ENCODE results near the gene GNLY.

GNLY gene

DNA sequence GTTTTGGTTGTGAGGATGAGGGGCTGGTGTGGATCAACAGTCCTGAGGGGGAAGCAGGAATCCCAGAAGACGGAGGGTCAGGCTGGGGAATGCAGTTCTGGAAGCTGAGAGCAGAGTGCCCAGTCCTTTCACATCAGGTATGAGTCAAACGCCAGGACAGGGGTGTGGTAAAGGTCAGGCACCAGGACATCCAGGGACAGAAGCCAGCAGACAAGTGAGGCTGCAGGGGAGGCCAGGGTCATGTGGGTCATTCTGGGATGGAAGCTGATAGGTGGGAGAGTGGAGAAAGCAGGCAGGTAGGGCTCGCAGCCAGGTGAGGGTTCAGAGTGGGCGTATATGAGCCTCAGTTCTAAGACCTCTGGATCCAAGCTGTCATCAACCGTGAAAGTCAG lies 12.8 kb upstream of the GNLY start:
- H3K9me3 ChIP-seq (ENCODE audit: low read length): no peaks in the 10 kb centered on the region
- no peaks in the 10 kb centered on the region for H3K27me3 ChIP-seq (ENCODE audit: insufficient read depth, low read length)
- no peak overlapping the region for H3K27ac ChIP-seq (ENCODE audit: low read depth, low read length, poor library complexity, severe bottlenecking)
- H3K36me3 ChIP-seq (ENCODE audit: insufficient read depth, low read length): no peaks in the 10 kb centered on the region
- no peaks in the 10 kb centered on the region for H4K20me1 ChIP-seq (ENCODE audit: insufficient read depth, low read length)
- no peak overlapping the region for H3K4me2 ChIP-seq (ENCODE audit: low read length)
- no peak overlapping the region for H3K9ac ChIP-seq (ENCODE audit: low read length)
- peaks cover 3% of the 10 kb centered on the region for H3K4me1 ChIP-seq (ENCODE audit: insufficient read depth, low read length, severe bottlenecking)
- no peaks in the 10 kb centered on the region for H3K79me2 ChIP-seq (ENCODE audit: insufficient read depth, low read length)
- no peaks in the 10 kb centered on the region for H3F3A ChIP-seq (ENCODE audit: insufficient read depth, low read length)
- TF ChIP-seq, protein P1, sequence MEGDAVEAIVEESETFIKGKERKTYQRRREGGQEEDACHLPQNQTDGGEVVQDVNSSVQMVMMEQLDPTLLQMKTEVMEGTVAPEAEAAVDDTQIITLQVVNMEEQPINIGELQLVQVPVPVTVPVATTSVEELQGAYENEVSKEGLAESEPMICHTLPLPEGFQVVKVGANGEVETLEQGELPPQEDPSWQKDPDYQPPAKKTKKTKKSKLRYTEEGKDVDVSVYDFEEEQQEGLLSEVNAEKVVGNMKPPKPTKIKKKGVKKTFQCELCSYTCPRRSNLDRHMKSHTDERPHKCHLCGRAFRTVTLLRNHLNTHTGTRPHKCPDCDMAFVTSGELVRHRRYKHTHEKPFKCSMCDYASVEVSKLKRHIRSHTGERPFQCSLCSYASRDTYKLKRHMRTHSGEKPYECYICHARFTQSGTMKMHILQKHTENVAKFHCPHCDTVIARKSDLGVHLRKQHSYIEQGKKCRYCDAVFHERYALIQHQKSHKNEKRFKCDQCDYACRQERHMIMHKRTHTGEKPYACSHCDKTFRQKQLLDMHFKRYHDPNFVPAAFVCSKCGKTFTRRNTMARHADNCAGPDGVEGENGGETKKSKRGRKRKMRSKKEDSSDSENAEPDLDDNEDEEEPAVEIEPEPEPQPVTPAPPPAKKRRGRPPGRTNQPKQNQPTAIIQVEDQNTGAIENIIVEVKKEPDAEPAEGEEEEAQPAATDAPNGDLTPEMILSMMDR (IDR thresholded peaks at IDR 0.05; ENCODE audit: low read length): no peak
- no peak for TF ChIP-seq EZH2 (IDR thresholded peaks at IDR 0.05; ENCODE audit: borderline replicate concordance, low read length)
- no peaks in the 10 kb centered on the region for H3K9me2 ChIP-seq (ENCODE audit: low read depth, low read length)
- H3K4me3 ChIP-seq (ENCODE audit: low read depth, low read length, poor library complexity, severe bottlenecking): no peak overlapping the region
- no peak overlapping the region for H2AFZ ChIP-seq (ENCODE audit: low read length)

DNA sequence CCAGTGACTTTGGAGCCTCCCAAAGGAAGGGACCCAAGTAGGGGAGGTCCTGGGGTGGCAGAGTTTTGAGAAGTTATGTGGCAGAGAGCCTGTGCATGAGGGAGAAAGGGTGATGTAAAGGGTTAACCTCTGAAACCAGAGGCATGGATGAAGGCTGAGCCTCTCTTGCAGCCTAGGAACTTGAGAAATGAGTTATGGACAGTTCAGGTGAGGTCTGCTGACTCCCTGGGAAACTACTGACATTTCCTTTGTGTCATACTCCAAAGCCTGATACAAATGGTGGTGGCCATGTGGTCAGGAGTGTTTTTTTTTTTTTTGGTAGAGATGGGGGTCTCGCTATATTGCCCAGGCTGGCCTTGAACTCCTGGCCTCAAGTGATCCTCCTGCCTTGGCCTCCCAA lies 12.4 kb upstream of the GNLY start:
- Histone ChIP-seq H3K36me3 (ENCODE audit: insufficient read depth, low read length) (no peaks in the 10 kb centered on the region), H3K9me2 (ENCODE audit: low read depth, low read length) (no peaks in the 10 kb centered on the region), H3K9me3 (ENCODE audit: low read length) (no peaks in the 10 kb centered on the region), H3K4me3 (ENCODE audit: low read depth, low read length, poor library complexity, severe bottlenecking) (no peak overlapping the region), H3K9ac (ENCODE audit: low read length) (no peak overlapping the region), H3K27ac (ENCODE audit: low read depth, low read length, poor library complexity, severe bottlenecking) (no peak overlapping the region), H3K79me2 (ENCODE audit: insufficient read depth, low read length) (no peaks in the 10 kb centered on the region), H3K4me2 (ENCODE audit: low read length) (no peak overlapping the region), H3F3A (ENCODE audit: insufficient read depth, low read length) (no peaks in the 10 kb centered on the region), H3K4me1 (ENCODE audit: insufficient read depth, low read length, severe bottlenecking) (peaks cover 3% of the 10 kb centered on the region), H3K27me3 (ENCODE audit: insufficient read depth, low read length) (no peaks in the 10 kb centered on the region), H4K20me1 (ENCODE audit: insufficient read depth, low read length) (no peaks in the 10 kb centered on the region), H2AFZ (ENCODE audit: low read length) (no peak overlapping the region)
- TF ChIP-seq, protein P1 (IDR thresholded peaks at IDR 0.05; ENCODE audit: low read length): no peak
- no peak for TF ChIP-seq EZH2 (IDR thresholded peaks at IDR 0.05; ENCODE audit: borderline replicate concordance, low read length)

DNA sequence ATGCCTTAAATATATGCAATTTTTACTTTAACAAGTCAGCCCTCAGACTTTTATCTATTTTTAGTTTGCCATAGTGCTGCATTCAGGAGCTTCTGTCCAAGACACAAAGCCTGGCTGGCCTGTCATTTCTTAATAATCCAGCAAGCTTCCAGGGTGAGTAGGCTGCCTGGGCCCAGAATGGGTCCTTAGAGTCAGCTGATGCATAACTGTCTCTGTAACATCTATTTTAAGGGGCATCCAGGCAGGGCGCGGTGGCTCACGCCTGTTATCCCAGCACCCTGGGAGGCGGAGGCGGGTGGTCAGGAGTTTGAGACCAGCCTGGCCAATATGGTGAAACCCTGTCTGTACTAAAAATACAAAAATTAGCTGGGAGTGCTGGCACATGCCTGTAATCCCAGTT lies 11.8 kb upstream of the GNLY start:
- TF ChIP-seq EZH2 (IDR thresholded peaks at IDR 0.05; ENCODE audit: borderline replicate concordance, low read length): no peak
- TF ChIP-seq, protein P1 (IDR thresholded peaks at IDR 0.05; ENCODE audit: low read length): no peak
- Histone ChIP-seq H3K79me2 (ENCODE audit: insufficient read depth, low read length) (no peaks in the 10 kb centered on the region), H3K27ac (ENCODE audit: low read depth, low read length, poor library complexity, severe bottlenecking) (no peak overlapping the region), H3K9me3 (ENCODE audit: low read length) (no peaks in the 10 kb centered on the region), H3K36me3 (ENCODE audit: insufficient read depth, low read length) (no peaks in the 10 kb centered on the region), H3K4me2 (ENCODE audit: low read length) (no peak overlapping the region), H3K4me3 (ENCODE audit: low read depth, low read length, poor library complexity, severe bottlenecking) (no peak overlapping the region), H3F3A (ENCODE audit: insufficient read depth, low read length) (no peaks in the 10 kb centered on the region), H3K27me3 (ENCODE audit: insufficient read depth, low read length) (no peaks in the 10 kb centered on the region), H3K4me1 (ENCODE audit: insufficient read depth, low read length, severe bottlenecking) (peaks cover 3% of the 10 kb centered on the region), H2AFZ (ENCODE audit: low read length) (no peak overlapping the region), H3K9ac (ENCODE audit: low read length) (no peak overlapping the region), H3K9me2 (ENCODE audit: low read depth, low read length) (no peaks in the 10 kb centered on the region), H4K20me1 (ENCODE audit: insufficient read depth, low read length) (no peaks in the 10 kb centered on the region)

All from OCI-LY1 (cell line).